GM03348 (cell line): Measurements from ENCODE around the gene CHST14.
"Not testable (repeated sequence)": the region's sequence is repeated elsewhere in the genome, so short reads cannot be mapped to it uniquely, and the experiment has no call there.

Experiments used
- DNase-seq: peaks from one replicate; pipeline ENCODE4 v3.0.0; 2012; ENCODE audit warnings: low spot score

CHST14 gene

GRCh38 chr15:40441565-40442531, 28.9 kb upstream of the CHST14 start:
- peak; percentile 61 for DNase-seq

- no peak for DNase-seq
Measured at GRCh38 chr15:40443255-40443654, 27.5 kb upstream of the CHST14 start.

GRCh38 chr15:40443846-40444245, 26.9 kb upstream of the CHST14 start:
- no peak for DNase-seq

- DNase-seq: no peak
Measured at GRCh38 chr15:40444736-40445135, 26.0 kb upstream of the CHST14 start.

GRCh38 chr15:40445421-40445922, 25.3 kb upstream of the CHST14 start:
- no peak for DNase-seq

GRCh38 chr15:40446144-40446543, 24.6 kb upstream of the CHST14 start:
- no peak for DNase-seq

- DNase-seq: no peak
Measured at GRCh38 chr15:40448354-40448753, 22.4 kb upstream of the CHST14 start.

GRCh38 chr15:40449275-40449674, 21.5 kb upstream of the CHST14 start:
- DNase-seq: peak; percentile 42

- DNase-seq: no peak
Measured at GRCh38 chr15:40450047-40450446, 20.7 kb upstream of the CHST14 start.

GRCh38 chr15:40451527-40452158, 19.1 kb upstream of the CHST14 start:
- no peak for DNase-seq

- DNase-seq: no peak
Measured at GRCh38 chr15:40452296-40453090, 18.3 kb upstream of the CHST14 start.

GRCh38 chr15:40453941-40454340, 16.8 kb upstream of the CHST14 start:
- DNase-seq: not testable (repeated sequence)

- DNase-seq: peak; percentile 76
Measured at GRCh38 chr15:40454904-40455391, 15.8 kb upstream of the CHST14 start.

- no peak for DNase-seq
Measured at GRCh38 chr15:40456299-40456712, 14.5 kb upstream of the CHST14 start.

- DNase-seq: no peak
Measured at GRCh38 chr15:40456738-40457137, 14.0 kb upstream of the CHST14 start.

GRCh38 chr15:40458495-40459371, 12.1 kb upstream of the CHST14 start:
- no peak for DNase-seq

GRCh38 chr15:40459391-40460015, 11.3 kb upstream of the CHST14 start:
- DNase-seq: no peak

- DNase-seq: no peak
Measured at GRCh38 chr15:40460404-40460803, 10.4 kb upstream of the CHST14 start.

- DNase-seq: no peak
Measured at GRCh38 chr15:40461958-40462357, 8.8 kb upstream of the CHST14 start.

- no peak for DNase-seq
Measured at GRCh38 chr15:40463279-40463678, 7.5 kb upstream of the CHST14 start.
